NT2/D1 (cell line): ENCODE results near the gene PLXDC2.

Source experiments
- SUZ12 ChIP-seq: IDR thresholded peaks from 2 replicates; pipeline ENCODE4 v1.6.1; 2011; ENCODE audit not compliant: insufficient read length, insufficient read depth; ENCODE audit errors: extremely low read depth
- YY1 ChIP-seq: IDR thresholded peaks from 2 replicates; pipeline ENCODE4 v1.6.1; 2011; ENCODE audit not compliant: insufficient read length, insufficient read depth
- ZNF274 ChIP-seq: IDR thresholded peaks from 2 replicates; pipeline ENCODE4 v1.6.1; 2011; ENCODE audit warnings: mild to moderate bottlenecking, low read depth, low read length

- TF ChIP-seq SUZ12, result no peak
- no peak for TF ChIP-seq ZNF274
- no peak for TF ChIP-seq YY1
These were observed 301.2 kb downstream of the PLXDC2 start for GRCh38 chr10:20117471-20117870.
